WTC11 (cell line): ENCODE results near the gene NAA60. TPM values are rescaled to one million over a fixed set of nuclear protein-coding genes. Genes with fewer than 3 reads are reported as not detected.
"Not testable (repeated sequence)": the region's sequence is repeated elsewhere in the genome, so short reads cannot be mapped to it uniquely, and the experiment has no call there.

ENCODE experiments used
- ATAC-seq: fragments of 200-7000 bp; cut with Tn5 transposase; 2 replicates; pipeline ENCODE4 v1.10.0; 2021; ENCODE audit warnings: mild to moderate bottlenecking, moderate library complexity
- CTCF ChIA-PET: fragments of 300-600 bp; sonication (Branson Sonifier 250); formaldehyde crosslinking; loops from one replicate; lab custom pipeline; 2021; ENCODE audit warnings: antibody characterized with exemption; lab: Charles Lee
- POLR2A ChIA-PET: fragments of 350-600 bp; sonication (Branson Sonifier 250); formaldehyde crosslinking; loops from one replicate; lab custom pipeline; 2021; ENCODE audit warnings: antibody characterized with exemption; lab: Charles Lee
- DNase-seq: peaks from one replicate; pipeline ENCODE4 v3.0.0; 2021; ENCODE audit warnings: low spot score
- H3K27ac Mint-ChIP-seq: 2 replicates; pipeline ENCODE4 v1.8.0; 2021; ENCODE audit warnings: mixed read lengths
- H3K27me3 Mint-ChIP-seq: 2 replicates; pipeline ENCODE4 v1.8.0; 2021; ENCODE audit warnings: low read depth, mild to moderate bottlenecking, moderate library complexity, mixed read lengths
- H3K36me3 Mint-ChIP-seq: 2 replicates; pipeline ENCODE4 v1.8.0; 2021; ENCODE audit warnings: mixed read lengths
- H3K4me1 Mint-ChIP-seq: 2 replicates; pipeline ENCODE4 v1.8.0; 2022; ENCODE audit warnings: mixed read lengths
- H3K4me3 Mint-ChIP-seq: 2 replicates; pipeline ENCODE4 v1.8.0; 2021; ENCODE audit warnings: mild to moderate bottlenecking, moderate library complexity, mixed read lengths
- H3K9me3 Mint-ChIP-seq: 2 replicates; pipeline ENCODE4 v1.8.0; 2021; ENCODE audit warnings: mixed read lengths
- AFF4 ChIP-seq: sonication (generic); formaldehyde crosslinking; IDR thresholded peaks from 2 replicates; pipeline ENCODE4 v1.8.1; 2023; ENCODE audit warnings: mild to moderate bottlenecking, missing genetic modification reagents, borderline replicate concordance
- CBFB ChIP-seq: sonication (generic); formaldehyde crosslinking; IDR thresholded peaks from 2 replicates; pipeline ENCODE4 v1.8.1; 2022; ENCODE audit warnings: mild to moderate bottlenecking, low read depth, missing genetic modification reagents
- CTCF ChIP-seq: fragments of 200-600 bp; IDR thresholded peaks from 2 replicates; pipeline ENCODE4 v1.8.0; 2022; ENCODE audit warnings: antibody characterized with exemption
- E2F5 ChIP-seq: sonication (generic); formaldehyde crosslinking; IDR thresholded peaks from 2 replicates; pipeline ENCODE4 v1.8.1; 2022; ENCODE audit warnings: mild to moderate bottlenecking, moderate library complexity, missing genetic modification reagents
- ELF4 ChIP-seq: sonication (generic); formaldehyde crosslinking; IDR thresholded peaks from 2 replicates; pipeline ENCODE4 v1.8.1; 2022; ENCODE audit warnings: low read depth, mild to moderate bottlenecking, moderate library complexity, missing genetic modification reagents
- FOXP4 ChIP-seq: sonication (generic); formaldehyde crosslinking; IDR thresholded peaks from 2 replicates; pipeline ENCODE4 v1.8.0; 2022; ENCODE audit warnings: mild to moderate bottlenecking, missing genetic modification reagents
- KAT7 ChIP-seq: sonication (generic); formaldehyde crosslinking; IDR thresholded peaks from 2 replicates; pipeline ENCODE4 v1.8.1; 2023; ENCODE audit warnings: missing genetic modification reagents, mild to moderate bottlenecking, borderline replicate concordance
- MXD4 ChIP-seq: fragments of 250-450 bp; sonication (Bioruptor Pico); IDR thresholded peaks from 2 replicates; pipeline ENCODE4 v1.8.0; 2021; ENCODE audit warnings: mild to moderate bottlenecking, moderate library complexity, borderline replicate concordance
- RELA ChIP-seq: sonication (generic); formaldehyde crosslinking; IDR thresholded peaks from 2 replicates; pipeline ENCODE4 v1.8.1; 2022; ENCODE audit warnings: missing genetic modification reagents, mild to moderate bottlenecking, borderline replicate concordance
- SMAD4 ChIP-seq: sonication (generic); formaldehyde crosslinking; IDR thresholded peaks from 2 replicates; pipeline ENCODE4 v1.8.0; 2022; ENCODE audit warnings: mild to moderate bottlenecking, missing genetic modification reagents
- SP1 ChIP-seq: sonication (generic); formaldehyde crosslinking; conservative IDR thresholded peaks from 2 replicates; pipeline ENCODE4 v1.8.1; 2022; ENCODE audit warnings: missing genetic modification reagents
- USF1 ChIP-seq: sonication (generic); formaldehyde crosslinking; IDR thresholded peaks from 2 replicates; pipeline ENCODE4 v1.8.0; 2022; ENCODE audit warnings: mild to moderate bottlenecking, missing genetic modification reagents
- ZMAT4 ChIP-seq: fragments of 250-450 bp; sonication (Bioruptor Pico); IDR thresholded peaks from 2 replicates; pipeline ENCODE4 v1.9.0; 2021; ENCODE audit warnings: mild to moderate bottlenecking
- total RNA-seq: library from RNA; stranded (reverse); gene quantifications from 3 replicates; pipeline ENCODE4 v1.2.3, GENCODE V29; 2021

NAA60 gene
- total RNA-seq, 1 experiment from 2014 or later: 50.3 TPM

- Mint-ChIP-seq H3K9me3 (no peaks in the 10 kb centered on the region), H3K36me3 (no peaks in the 10 kb centered on the region), H3K27me3 (0 out of 2 replicates have a peak, but pooled peaks cover 2% of the 10 kb centered on the region), H3K27ac (no peak overlapping the region), H3K4me3 (no peak overlapping the region), H3K4me1 (peaks cover 17% of the 10 kb centered on the region)
- ChIA-PET CTCF (no interaction called here), POLR2A (no interaction called here)
- DNase-seq (no peak), ATAC-seq (no peak)
- TF ChIP-seq AFF4 (CRISPR knock-in tag) (no peak), SMAD4 (CRISPR knock-in tag) (no peak), E2F5 (no peak)
These were observed 54.3 kb downstream of the NAA60 start for GRCh38 chr16:3497771-3498170.

GRCh38 chr16:3498988-3499387, 55.5 kb downstream of the NAA60 start:
- Mint-ChIP-seq H3K4me3 (no peak overlapping the region), H3K27ac (no peak overlapping the region), H3K9me3 (no peaks in the 10 kb centered on the region), H3K27me3 (0 out of 2 replicates have a peak, but pooled peaks cover 2% of the 10 kb centered on the region), H3K36me3 (no peaks in the 10 kb centered on the region), H3K4me1 (peaks cover 17% of the 10 kb centered on the region)
- ATAC-seq: no peak
- DNase-seq: no peak
- CTCF ChIA-PET: no interaction called here
- TF ChIP-seq MXD4 (no peak), ZMAT4 (CRISPR knock-in tag) (no peak), E2F5 (no peak), ELF4 (CRISPR knock-in tag) (no peak), USF1 (no peak), FOXP4 (CRISPR knock-in tag) (no peak), CBFB (CRISPR knock-in tag) (no peak), KAT7 (CRISPR knock-in tag) (no peak), RELA (CRISPR knock-in tag) (no peak), CTCF (no peak), SP1 (CRISPR knock-in tag) (no peak)
- POLR2A ChIA-PET: no interaction called here

- not testable (repeated sequence) for H3K27me3 Mint-ChIP-seq, H3K9me3 Mint-ChIP-seq, ATAC-seq, DNase-seq
- POLR2A ChIA-PET: interaction anchor here (0.6 to 1.0 kb wide), 3 partner anchors 12 to 1578 kb away, joined by 3 to 4 read pairs (median 3); partner anchors contain the start of gene ZNF263
- CTCF ChIA-PET: interaction anchor here (0.8 to 1.4 kb wide), 3 partner anchors 11 to 100 kb away, joined by 5 to 10 read pairs (median 6); partner anchors contain the start of genes ZNF174 and ZSCAN32
- H3K36me3 Mint-ChIP-seq: peaks cover 11% of the 10 kb centered on the region; the same call in 1 of the 2 replicates
- H3K27ac Mint-ChIP-seq: peak overlapping the region; percentile 97
- peak overlapping the region; percentile 95 for H3K4me3 Mint-ChIP-seq
- H3K4me1 Mint-ChIP-seq: peaks cover 17% of the 10 kb centered on the region
These were observed 57.9 kb downstream of the NAA60 start for GRCh38 chr16:3501412-3501761.
